ENCODE results near the gene SAPCD1.

SAPCD1 gene

GRCh38 chr6:31736021-31736767 is 26.3 kb upstream of the SAPCD1 start, which contains the start of gene CLIC1:
CLIC1 (minus strand) TSS chr6:31736530; CDS start chr6:31736300, 230 bp downstream.
- ChIA-PET CTCF (interaction anchor here (1.4 to 19.7 kb wide), 6 partner anchors 8 to 95 kb away, joined by 6 to 268 read pairs (median 7); partner anchors contain the start of genes DDAH2, HSPA1B and SAPCD1), POLR2A (interaction anchor here (0.6 to 3.3 kb wide), 10 partner anchors 9 to 176 kb away, joined by 3 to 21 read pairs (median 6); partner anchors contain the start of genes ABHD16A, C6orf47, HSPA1B and LSM2)
- Histone ChIP-seq H3K9me3 (ENCODE audit: control extremely low read depth in 1 of 5, control insufficient read depth in 4 of 5, insufficient read depth in 2 of 5, low read depth in 1 of 5, low read length in 4 of 5) (no peaks in the 10 kb centered on the region), H3K4me3 (ENCODE audit: control insufficient read depth in 1 of 7, extremely low read depth in 1 of 7, insufficient read depth in 4 of 7, low read depth in 2 of 7, low read length in 6 of 7) (peak within 1 kb of the TSS; percentile 80 to 100 (median 96)), H3K36me3 (ENCODE audit: control insufficient read depth in 4 of 4, insufficient read depth in 4 of 4, low read length in 3 of 4) (peaks cover 9 to 30% (median 25%) of the 10 kb centered on the region in 4 experiments), H3K27me3 (replicated peaks in 2 of 5; ENCODE audit: control insufficient read depth in 4 of 5, insufficient read depth in 5 of 5, low read length in 4 of 5) (no peaks in the 10 kb centered on the region), H3K4me1 (ENCODE audit: control extremely low read depth in 1 of 4, control insufficient read depth in 4 of 4, insufficient read depth in 4 of 4, low read length in 3 of 4) (peaks cover 22 to 68% (median 60%) of the 10 kb centered on the region in 4 experiments), H3K27ac (ENCODE audit: insufficient read depth in 1 of 2, low read depth in 1 of 2, low read length in 2 of 2, poor library complexity in 1 of 2, severe bottlenecking in 2 of 2) (peak within 1 kb of the TSS; percentile 99)
- 0% methylated on average over 9 of the region's 24 CpGs for WGBS (ENCODE audit: insufficient coverage)
- DNase-seq: peak; percentile 65 to 90 (median 86)

- peak overlapping the region; percentile 99 for H3K27ac ChIP-seq (ENCODE audit: insufficient read depth in 1 of 2, low read depth in 1 of 2, low read length in 2 of 2, poor library complexity in 1 of 2, severe bottlenecking in 2 of 2)
- 1% methylated on average over 10 of the region's 10 CpGs for WGBS (ENCODE audit: insufficient coverage)
Observed at GRCh38 chr6:31736768-31737314, 25.6 kb upstream of the SAPCD1 start.

GRCh38 chr6:31737315-31737990 is 25.0 kb upstream of the SAPCD1 start:
- WGBS (ENCODE audit: insufficient coverage): 0% methylated on average over 4 of the region's 7 CpGs
- Histone ChIP-seq H3K36me3 (ENCODE audit: control insufficient read depth in 4 of 4, insufficient read depth in 4 of 4, low read length in 3 of 4) (peaks cover 4 to 26% (median 22%) of the 10 kb centered on the region in 4 experiments), H3K9me3 (ENCODE audit: control extremely low read depth in 1 of 5, control insufficient read depth in 4 of 5, insufficient read depth in 2 of 5, low read depth in 1 of 5, low read length in 4 of 5) (no peaks in the 10 kb centered on the region), H3K4me1 (ENCODE audit: control extremely low read depth in 1 of 4, control insufficient read depth in 4 of 4, insufficient read depth in 4 of 4, low read length in 3 of 4) (peaks cover 22 to 74% (median 62%) of the 10 kb centered on the region in 4 experiments), H3K4me3 (ENCODE audit: control insufficient read depth in 1 of 7, extremely low read depth in 1 of 7, insufficient read depth in 4 of 7, low read depth in 2 of 7, low read length in 6 of 7) (peak overlapping the region in 6 of 7 experiments; percentile 92 to 100 (median 96)), H3K27ac (ENCODE audit: insufficient read depth in 1 of 2, low read depth in 1 of 2, low read length in 2 of 2, poor library complexity in 1 of 2, severe bottlenecking in 2 of 2) (peak overlapping the region; percentile 99), H3K27me3 (replicated peaks in 2 of 5; ENCODE audit: control insufficient read depth in 4 of 5, insufficient read depth in 5 of 5, low read length in 4 of 5) (no peaks in the 10 kb centered on the region)
- ChIA-PET POLR2A (interaction anchor here (0.5 to 4.0 kb wide), 20 partner anchors 7 to 1221 kb away, joined by 3 to 53 read pairs (median 5); partner anchors contain the start of genes ABHD16A, BAG6, C6orf47 and CSNK2B), CTCF (interaction anchor here (0.9 to 19.7 kb wide), 12 partner anchors 9 to 222 kb away, joined by 3 to 268 read pairs (median 8); partner anchors contain the start of genes DDAH2, HSPA1A, HSPA1B and HSPA1L)
- peak; percentile 59 to 90 (median 84) for DNase-seq

More at GRCh38 chr6:31736768-31737314, 25.6 kb upstream of the SAPCD1 start:
- H3K4me1 ChIP-seq (ENCODE audit: control extremely low read depth in 1 of 4, control insufficient read depth in 4 of 4, insufficient read depth in 4 of 4, low read length in 3 of 4): peaks cover 22 to 73% (median 62%) of the 10 kb centered on the region in 4 experiments
- peak in 1 of 3 donors; percentile 38 for DNase-seq
- peaks cover 8 to 27% (median 20%) of the 10 kb centered on the region in 4 experiments for H3K36me3 ChIP-seq (ENCODE audit: control insufficient read depth in 4 of 4, insufficient read depth in 4 of 4, low read length in 3 of 4)
- H3K27me3 ChIP-seq (replicated peaks in 2 of 5; ENCODE audit: control insufficient read depth in 4 of 5, insufficient read depth in 5 of 5, low read length in 4 of 5): no peaks in the 10 kb centered on the region
- H3K4me3 ChIP-seq (ENCODE audit: control insufficient read depth in 1 of 7, extremely low read depth in 1 of 7, insufficient read depth in 4 of 7, low read depth in 2 of 7, low read length in 6 of 7): peak overlapping the region in 6 of 7 experiments; percentile 92 to 100 (median 96)
- CTCF ChIA-PET: interaction anchor here (1.3 to 19.7 kb wide), 9 partner anchors 8 to 222 kb away, joined by 3 to 268 read pairs (median 9); partner anchors contain the start of genes DDAH2, HSPA1B, MPIG6B and NELFE
- POLR2A ChIA-PET: interaction anchor here (0.6 to 4.0 kb wide), 14 partner anchors 9 to 1221 kb away, joined by 3 to 21 read pairs (median 6); partner anchors contain the start of genes ABHD16A, C6orf47, CSNK2B and GPANK1
- H3K9me3 ChIP-seq (ENCODE audit: control extremely low read depth in 1 of 5, control insufficient read depth in 4 of 5, insufficient read depth in 2 of 5, low read depth in 1 of 5, low read length in 4 of 5): no peaks in the 10 kb centered on the region

- 0% methylated on average over 3 of the region's 6 CpGs for WGBS (ENCODE audit: insufficient coverage)
- no peaks in the 10 kb centered on the region for H3K27me3 ChIP-seq (replicated peaks in 2 of 5; ENCODE audit: control insufficient read depth in 4 of 5, insufficient read depth in 5 of 5, low read length in 4 of 5)
- ChIA-PET CTCF (interaction anchor here (0.6 to 19.7 kb wide), 17 partner anchors 9 to 221 kb away, joined by 3 to 268 read pairs (median 4); partner anchors contain the start of genes DDAH2, HSPA1A, HSPA1L and LSM2), POLR2A (interaction anchor here (0.5 to 4.0 kb wide), 21 partner anchors 8 to 179 kb away, joined by 3 to 53 read pairs (median 5); partner anchors contain the start of genes ABHD16A, BAG6, C6orf47 and CSNK2B)
- H3K4me1 ChIP-seq (ENCODE audit: control extremely low read depth in 1 of 4, control insufficient read depth in 4 of 4, insufficient read depth in 4 of 4, low read length in 3 of 4): peaks cover 22 to 71% (median 60%) of the 10 kb centered on the region in 4 experiments
- H3K4me3 ChIP-seq (ENCODE audit: control insufficient read depth in 1 of 7, extremely low read depth in 1 of 7, insufficient read depth in 4 of 7, low read depth in 2 of 7, low read length in 6 of 7): peak overlapping the region; percentile 2 to 100 (median 96)
- H3K9me3 ChIP-seq (ENCODE audit: control extremely low read depth in 1 of 5, control insufficient read depth in 4 of 5, insufficient read depth in 2 of 5, low read depth in 1 of 5, low read length in 4 of 5): no peaks in the 10 kb centered on the region
- peak overlapping the region; percentile 99 for H3K27ac ChIP-seq (ENCODE audit: insufficient read depth in 1 of 2, low read depth in 1 of 2, low read length in 2 of 2, poor library complexity in 1 of 2, severe bottlenecking in 2 of 2)
- peak; percentile 96 to 98 (median 98) for DNase-seq
- H3K36me3 ChIP-seq (ENCODE audit: control insufficient read depth in 4 of 4, insufficient read depth in 4 of 4, low read length in 3 of 4): peaks cover 4 to 28% (median 22%) of the 10 kb centered on the region in 4 experiments
Observed at GRCh38 chr6:31737991-31738979, 24.2 kb upstream of the SAPCD1 start.

GRCh38 chr6:31739639-31740396 is 22.6 kb upstream of the SAPCD1 start, which contains the start of gene MSH5:
MSH5 (plus strand) TSS chr6:31740005; CDS start chr6:31740467, 462 bp downstream.
- peak within 1 kb of the TSS; percentile 99 for H3K27ac ChIP-seq (ENCODE audit: insufficient read depth in 1 of 2, low read depth in 1 of 2, low read length in 2 of 2, poor library complexity in 1 of 2, severe bottlenecking in 2 of 2)
- peaks cover 15 to 56% (median 44%) of the 10 kb centered on the region in 4 experiments for H3K4me1 ChIP-seq (ENCODE audit: control extremely low read depth in 1 of 4, control insufficient read depth in 4 of 4, insufficient read depth in 4 of 4, low read length in 3 of 4)
- H3K36me3 ChIP-seq (ENCODE audit: control insufficient read depth in 4 of 4, insufficient read depth in 4 of 4, low read length in 3 of 4): peaks cover 2 to 28% (median 18%) of the 10 kb centered on the region in 4 experiments
- H3K4me3 ChIP-seq (ENCODE audit: control insufficient read depth in 1 of 7, extremely low read depth in 1 of 7, insufficient read depth in 4 of 7, low read depth in 2 of 7, low read length in 6 of 7): peak within 1 kb of the TSS; percentile 71 to 100 (median 75)
- POLR2A ChIA-PET: interaction anchor here (0.5 to 4.0 kb wide), 11 partner anchors 8 to 219 kb away, joined by 3 to 53 read pairs (median 4); partner anchors contain the start of genes DDAH2, HSPA1B, LSM2 and MPIG6B
- 0% methylated on average over 49 of the region's 58 CpGs for WGBS (ENCODE audit: insufficient coverage)
- H3K9me3 ChIP-seq (ENCODE audit: control extremely low read depth in 1 of 5, control insufficient read depth in 4 of 5, insufficient read depth in 2 of 5, low read depth in 1 of 5, low read length in 4 of 5): no peaks in the 10 kb centered on the region
- DNase-seq: peak; percentile 96 to 98 (median 97)
- H3K27me3 ChIP-seq (replicated peaks in 2 of 5; ENCODE audit: control insufficient read depth in 4 of 5, insufficient read depth in 5 of 5, low read length in 4 of 5): no peaks in the 10 kb centered on the region
- CTCF ChIA-PET: interaction anchor here (0.7 to 19.7 kb wide), 12 partner anchors 11 to 124 kb away, joined by 3 to 268 read pairs (median 5); partner anchors contain the start of genes DDAH2, LSM2, LY6G6C and MPIG6B
